Stimulated activated CD4-positive, alpha-beta T cell treated with anti-CD3 and anti-CD28 coated beads, TNF-alpha, amount 100 ng/mL, for 48 hours (primary cell): ENCODE measurements around the gene FAAP24.
"Not testable (repeated sequence)": the region's sequence is repeated elsewhere in the genome, so short reads cannot be mapped to it uniquely, and the experiment has no call there.

Experiments used
- DNase-seq, 3 donors: peaks; one replicate each; pipeline ENCODE4 v3.0.0-alpha.2; 2020; ENCODE audit warnings: low read depth in 3 of 3

Gene FAAP24, protein sequence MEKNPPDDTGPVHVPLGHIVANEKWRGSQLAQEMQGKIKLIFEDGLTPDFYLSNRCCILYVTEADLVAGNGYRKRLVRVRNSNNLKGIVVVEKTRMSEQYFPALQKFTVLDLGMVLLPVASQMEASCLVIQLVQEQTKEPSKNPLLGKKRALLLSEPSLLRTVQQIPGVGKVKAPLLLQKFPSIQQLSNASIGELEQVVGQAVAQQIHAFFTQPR

DNA sequence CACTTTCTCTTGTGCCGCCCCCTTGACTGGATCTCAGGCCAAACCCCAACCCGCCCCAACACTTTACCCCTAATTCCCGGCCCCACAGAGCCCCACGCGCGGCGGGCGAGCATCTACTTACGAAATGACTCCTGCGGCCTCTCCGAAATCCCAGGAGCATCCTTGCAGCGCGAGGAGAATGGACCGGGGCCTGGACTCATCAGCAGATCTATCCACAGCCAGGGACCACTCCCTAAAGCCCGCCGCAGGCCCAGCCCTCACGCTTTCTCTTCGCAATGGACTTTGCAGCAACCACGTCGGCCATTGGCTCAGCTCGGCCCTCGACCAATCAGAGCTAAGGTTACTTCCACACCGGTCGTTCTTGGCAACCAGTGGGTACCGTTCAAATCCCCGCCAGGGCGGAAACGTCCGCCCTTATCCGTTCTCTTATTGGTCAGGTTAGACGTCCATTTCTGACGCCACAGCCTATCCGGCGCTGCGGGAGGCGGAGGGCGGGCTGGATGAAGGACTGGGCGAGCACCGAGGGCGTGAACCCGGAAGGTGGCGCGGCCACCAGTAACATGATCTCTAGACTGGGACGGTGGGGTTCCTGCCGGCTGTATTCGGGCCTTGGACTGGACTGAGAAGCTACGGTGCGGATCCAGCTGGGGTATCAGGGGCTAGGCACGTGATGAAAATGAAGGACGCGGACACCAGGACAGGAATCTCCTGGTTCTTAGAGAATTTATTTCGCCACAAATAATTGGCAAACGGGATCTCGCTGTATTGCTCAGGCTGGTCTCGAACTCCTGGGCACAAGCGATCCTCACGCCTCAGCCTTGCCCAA, at the start of gene FAAP24, which contains the start of gene CEP89:
TSS of gene FAAP24 (plus strand) at position 528 of the 826 bp plus-strand sequence. CDS start 955 bp downstream, outside the sequence.
TSS of gene CEP89 (minus strand) at position 244 of the 826 bp plus-strand sequence. CDS start at position 160, 84 bp downstream.
- DNase-seq = peak; percentile 92 to 98 (median 96)

GRCh38 chr19:32924200-32924599, 47.8 kb upstream of the FAAP24 start:
- no peak for DNase-seq

- no peak for DNase-seq
Measured at GRCh38 chr19:32928806-32929205, 43.2 kb upstream of the FAAP24 start.

DNA sequence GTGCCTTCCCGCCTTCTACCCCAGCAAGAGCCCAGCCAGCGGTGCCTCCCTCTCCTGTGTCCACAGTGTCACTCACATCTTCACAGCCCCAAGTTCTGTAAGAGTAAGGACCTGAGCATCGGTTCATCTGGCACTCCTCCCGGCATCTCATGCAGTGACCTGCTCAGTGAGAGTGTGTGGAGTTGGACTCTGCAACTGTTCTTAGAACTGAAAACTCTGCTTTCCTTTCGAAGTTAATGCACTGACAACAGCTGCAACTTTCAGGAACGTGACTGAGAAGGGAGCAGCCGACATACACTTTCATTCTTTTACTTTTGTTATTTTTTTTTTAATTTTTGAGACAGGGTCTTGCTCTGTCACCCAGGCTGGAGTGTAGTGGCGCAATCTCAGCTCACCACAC, 41.5 kb upstream of the FAAP24 start:
- DNase-seq = no peak

DNA sequence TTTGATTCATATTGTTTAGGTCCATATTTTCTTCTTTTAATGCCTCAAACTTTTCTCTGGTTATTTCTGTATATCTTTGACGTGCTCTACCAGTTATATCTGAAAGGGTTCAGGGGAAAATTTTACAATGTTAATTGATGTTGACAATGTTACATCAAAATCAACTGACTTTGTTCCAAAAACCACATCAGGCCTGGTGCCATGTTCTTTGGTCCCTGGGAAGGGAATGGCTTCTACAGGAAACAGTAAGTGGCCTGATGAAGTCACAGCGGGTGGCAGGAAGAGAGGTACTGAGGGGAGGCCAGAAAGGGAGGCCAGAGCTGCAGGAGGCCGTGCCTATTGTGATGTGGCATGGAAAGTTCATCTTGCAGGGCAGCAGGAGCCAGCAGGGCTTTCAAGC, 38.5 kb upstream of the FAAP24 start:
- DNase-seq = no peak

DNA sequence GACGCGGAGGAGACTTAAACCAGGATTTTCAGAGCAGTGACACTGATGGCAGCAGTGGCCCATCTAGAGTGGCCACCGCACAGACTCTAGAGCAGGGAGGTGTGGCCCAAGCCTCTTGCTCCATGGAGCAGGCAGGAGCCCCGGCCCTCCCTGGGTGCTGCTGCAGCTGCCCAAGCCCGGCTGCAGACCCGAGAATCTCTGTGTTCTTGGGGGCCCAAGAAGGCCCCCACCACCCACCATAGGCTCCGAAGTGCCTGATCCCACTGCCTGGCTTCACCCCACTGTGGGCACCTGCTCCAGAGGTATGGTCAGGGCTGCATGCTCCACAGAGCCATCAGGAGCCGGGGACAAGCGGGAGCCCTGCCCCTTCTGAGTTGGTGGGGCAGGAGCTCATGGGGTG, 36.4 kb upstream of the FAAP24 start:
- no peak for DNase-seq

DNA sequence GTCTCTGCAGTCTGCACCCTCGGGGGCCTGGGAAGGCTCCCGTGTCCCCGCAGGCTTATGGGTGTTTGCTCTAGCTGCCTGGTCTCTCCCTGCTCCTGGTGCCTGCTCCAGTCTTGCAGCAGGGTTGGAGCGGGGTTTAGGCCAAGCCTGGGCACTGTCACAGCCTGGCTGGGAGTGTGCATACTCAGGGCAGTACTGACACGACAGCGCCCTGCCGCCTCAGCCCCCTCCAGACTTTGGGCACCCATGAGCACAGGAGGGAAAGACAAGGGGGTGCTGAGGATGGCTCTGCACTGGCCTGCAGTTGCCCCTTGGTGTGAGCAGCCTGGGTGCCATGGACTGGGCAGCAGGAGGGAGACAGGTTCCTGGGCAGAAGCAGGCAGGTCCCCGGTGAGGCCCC, 36.0 kb upstream of the FAAP24 start:
- DNase-seq = no peak

GRCh38 chr19:32941273-32941672, 30.8 kb upstream of the FAAP24 start:
- not testable (repeated sequence) for DNase-seq

- DNase-seq = no peak
Measured at GRCh38 chr19:32945260-32945659, 26.8 kb upstream of the FAAP24 start.

DNA sequence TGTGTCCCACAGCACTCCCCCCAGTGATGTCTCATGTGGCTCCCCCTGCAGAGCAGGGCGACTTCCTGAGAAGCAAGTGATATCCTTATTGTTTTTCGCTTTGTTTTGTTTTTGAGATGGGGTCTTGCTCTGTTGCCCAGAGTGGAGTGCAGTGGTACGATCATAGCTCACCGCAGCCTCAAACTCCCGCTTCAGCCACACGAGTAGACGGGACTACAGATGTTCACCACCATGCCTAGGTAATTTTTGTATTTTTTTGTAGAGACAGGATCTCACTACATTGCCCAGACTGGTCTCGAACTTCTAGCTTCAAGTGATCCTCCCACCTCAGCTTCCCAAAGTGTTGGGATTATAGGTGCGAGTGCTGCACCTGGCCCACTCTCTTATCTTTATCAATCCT, 5.3 kb upstream of the FAAP24 start:
- no peak for DNase-seq

- DNase-seq = no peak
Measured at GRCh38 chr19:32969549-32969948, 2.5 kb upstream of the FAAP24 start.

- no peak for DNase-seq
Measured at GRCh38 chr19:32971012-32971595, 938 bp upstream of the FAAP24 start.

GRCh38 chr19:32976223-32976805, 4.3 kb downstream of the FAAP24 start:
- DNase-seq = peak; percentile 37 to 66 (median 60)

DNA sequence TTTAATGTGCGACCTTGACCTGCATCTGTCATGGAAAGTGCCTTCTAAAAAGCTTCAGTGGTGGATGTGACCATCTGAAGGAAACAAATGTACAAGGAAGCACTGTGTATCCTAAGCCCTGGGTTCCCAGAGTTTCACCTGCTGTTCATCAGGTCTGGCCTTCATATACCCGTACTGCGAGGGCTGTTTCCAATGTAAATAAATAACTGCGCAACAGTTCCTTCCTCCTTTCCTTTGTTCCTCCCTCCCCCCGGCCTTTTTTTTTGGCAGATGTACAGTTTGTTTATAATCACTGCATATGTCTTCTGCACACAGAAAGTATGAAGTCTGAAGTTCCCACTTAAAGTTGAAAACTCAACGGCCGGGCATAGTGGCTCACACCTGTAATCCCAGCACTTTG, 5.2 kb downstream of the FAAP24 start:
- no peak for DNase-seq

- not testable (repeated sequence) for DNase-seq
Measured at GRCh38 chr19:32977813-32978212, 5.8 kb downstream of the FAAP24 start.

- not testable (repeated sequence) for DNase-seq
Measured at GRCh38 chr19:32979807-32980206, 7.8 kb downstream of the FAAP24 start.

DNA sequence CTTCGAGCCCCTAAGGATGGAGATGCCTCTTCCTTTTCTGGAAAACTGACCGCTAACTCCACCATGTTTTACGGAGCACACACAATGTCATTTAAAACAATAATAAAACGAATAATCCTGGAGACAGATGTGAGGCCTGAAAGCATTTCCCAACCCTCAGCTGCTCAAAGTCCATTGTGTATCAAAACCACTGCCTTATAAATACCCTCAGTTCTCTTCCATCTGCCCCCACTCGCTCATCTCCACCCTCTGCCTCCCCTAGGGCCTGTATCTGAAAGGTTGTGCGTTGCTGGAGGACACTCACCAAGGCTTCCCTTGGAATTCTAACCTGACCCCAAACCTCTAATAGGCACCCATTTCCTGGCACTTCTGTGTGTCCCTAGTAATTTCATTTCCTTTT, 10.4 kb downstream of the FAAP24 start:
- DNase-seq = not testable (repeated sequence)

DNA sequence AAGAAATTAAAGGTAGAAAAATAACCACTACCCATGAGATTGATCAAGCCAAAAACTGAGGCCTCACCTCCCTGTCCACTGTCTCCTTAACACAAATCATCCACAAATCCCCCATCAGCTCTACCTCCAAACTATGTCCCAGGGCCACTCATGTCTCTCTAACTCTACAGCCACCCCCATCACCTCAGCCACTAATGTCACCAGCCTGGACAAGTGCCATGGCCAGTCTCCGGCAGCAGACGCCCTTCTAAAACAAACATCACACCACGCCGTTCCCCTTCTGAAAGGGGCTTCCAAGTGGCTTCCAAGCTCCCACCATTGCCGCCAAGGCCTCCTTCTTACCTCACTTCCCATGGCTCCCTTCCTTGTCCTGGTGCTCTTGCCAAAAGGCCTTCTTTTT, 16.2 kb downstream of the FAAP24 start:
- DNase-seq = not testable (repeated sequence)

DNA sequence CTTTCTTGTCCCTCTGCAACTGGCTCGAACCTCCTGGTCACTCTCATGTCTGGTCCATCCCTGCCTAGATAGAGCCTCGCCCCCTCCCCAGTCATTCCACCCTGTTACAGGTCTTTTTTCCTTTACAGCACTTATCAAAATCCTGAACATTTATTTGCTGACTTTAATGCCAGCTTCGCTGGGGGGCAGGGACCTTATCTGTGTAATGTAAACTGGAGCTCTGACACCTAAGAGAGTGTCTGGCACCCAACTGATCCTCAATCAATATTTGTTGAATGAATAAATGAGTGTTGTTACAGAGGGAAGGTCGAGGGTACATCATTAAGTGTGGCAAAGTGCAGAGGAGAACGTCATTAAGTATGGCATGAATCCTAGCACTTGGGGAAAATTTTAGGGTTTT, 16.7 kb downstream of the FAAP24 start:
- no peak for DNase-seq

DNA sequence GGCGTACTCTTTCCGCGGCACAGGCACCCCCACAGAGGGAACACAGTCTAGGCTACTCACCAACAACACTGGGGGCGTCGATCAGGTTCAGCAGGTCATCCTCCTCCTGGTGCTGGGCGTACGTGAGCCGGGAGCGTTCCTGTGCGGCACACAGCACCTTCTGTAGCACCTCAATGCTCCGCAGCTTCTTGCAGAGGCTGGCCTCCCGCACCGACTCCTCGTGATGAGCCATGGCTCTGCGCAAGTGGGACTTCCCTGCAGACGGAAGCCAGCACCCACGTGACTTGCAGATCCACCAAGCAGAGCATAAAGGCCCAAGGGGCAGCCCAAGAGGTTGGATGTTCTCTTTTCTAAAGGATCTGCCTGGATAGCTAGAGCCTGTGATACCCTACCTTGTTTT, 23.9 kb downstream of the FAAP24 start:
- DNase-seq = not testable (repeated sequence)

DNA sequence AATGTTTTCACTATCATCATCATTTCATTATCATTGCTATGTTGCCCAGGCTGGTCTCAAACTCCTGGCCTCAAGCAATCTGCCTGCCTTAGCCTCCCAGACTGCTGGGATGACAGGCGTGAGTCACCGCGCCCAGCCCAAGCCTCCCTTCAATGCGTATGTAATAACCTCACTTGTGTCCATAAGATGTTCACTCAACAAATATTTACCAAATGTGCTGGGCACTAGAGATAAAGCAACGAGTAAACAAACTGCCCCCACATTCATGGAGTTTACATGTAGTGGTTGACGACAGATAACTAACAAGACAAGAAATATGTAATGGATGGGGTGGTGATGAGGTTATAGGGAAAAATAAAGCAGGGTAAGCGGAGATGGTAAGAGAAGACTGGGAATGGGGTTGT, 25.0 kb downstream of the FAAP24 start:
- not testable (repeated sequence) for DNase-seq

GRCh38 chr19:32997716-32998355, 25.8 kb downstream of the FAAP24 start:
- DNase-seq = no peak
